Activated T-cell treated with anti-CD3 and anti-CD28 coated beads, Interleukin-2, amount 50 U/mL, for 4 hours (primary cell): ENCODE measurements around the gene CELA3B. TPM values are rescaled to one million over a fixed set of nuclear protein-coding genes. Genes with fewer than 3 reads are reported as not detected.
A peak's percentile ranks its signal among the peaks of the same experiment; 100 is the strongest.
"Not testable (repeated sequence)": the region's sequence is repeated elsewhere in the genome, so short reads cannot be mapped to it uniquely, and the experiment has no call there.

Source experiments
- ATAC-seq, 2 donors: fragments of 200-7000 bp; cut with Tn5 transposase; one replicate each; pipeline ENCODE4 v1.10.0; 2021
- DNase-seq: peaks from one replicate; pipeline ENCODE4 v3.0.0-alpha.2; 2020
- H3K27me3 Mint-ChIP-seq: one replicate; pipeline ENCODE4 v1.8.0; 2021; ENCODE audit warnings: low read depth, mixed read lengths
- H3K36me3 Mint-ChIP-seq: one replicate; pipeline ENCODE4 v1.8.0; 2022; ENCODE audit warnings: mixed read lengths; ENCODE audit not compliant: insufficient read depth
- H3K4me1 Mint-ChIP-seq: one replicate; pipeline ENCODE4 v1.8.0; 2021; ENCODE audit warnings: low read depth, mixed read lengths
- H3K4me3 Mint-ChIP-seq: one replicate; pipeline ENCODE4 v1.8.0; 2021; ENCODE audit warnings: mild to moderate bottlenecking, moderate library complexity, mixed read lengths
- H3K9me3 Mint-ChIP-seq: one replicate; pipeline ENCODE4 v1.8.0; 2021; ENCODE audit warnings: mixed read lengths
- total RNA-seq, 3 donors: library from RNA; stranded (reverse); gene quantifications; one replicate each; pipeline ENCODE4 v1.2.1, GENCODE V29; 2021

The CELA3B gene
- total RNA-seq, 3 donors from 2014 or later = 2.2 to 5.3 (median 3.6) TPM

DNA sequence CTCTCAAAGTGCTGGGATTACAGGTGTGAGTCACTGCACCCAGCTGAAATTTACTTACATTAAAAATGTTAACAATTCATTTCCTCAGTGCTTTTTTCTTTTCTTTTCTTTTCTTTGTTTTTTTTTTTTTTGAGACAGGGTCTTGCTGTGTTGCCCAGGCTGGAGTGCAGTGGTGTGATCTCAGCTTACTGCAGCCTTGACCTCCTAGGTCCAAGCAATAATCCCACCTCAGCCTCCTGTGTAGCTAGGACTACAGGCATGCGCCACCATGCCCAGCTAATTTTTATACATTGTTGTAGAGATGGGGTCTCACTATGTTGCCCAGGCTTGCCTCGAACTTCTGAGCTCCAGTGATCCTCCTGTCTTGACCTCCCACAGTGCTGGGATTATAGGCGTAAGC, 27.1 kb downstream of the CELA3B start:
- H3K4me1 Mint-ChIP-seq, H3K9me3 Mint-ChIP-seq, H3K27me3 Mint-ChIP-seq, ATAC-seq, DNase-seq, H3K4me3 Mint-ChIP-seq, H3K36me3 Mint-ChIP-seq: not testable (repeated sequence)

DNA sequence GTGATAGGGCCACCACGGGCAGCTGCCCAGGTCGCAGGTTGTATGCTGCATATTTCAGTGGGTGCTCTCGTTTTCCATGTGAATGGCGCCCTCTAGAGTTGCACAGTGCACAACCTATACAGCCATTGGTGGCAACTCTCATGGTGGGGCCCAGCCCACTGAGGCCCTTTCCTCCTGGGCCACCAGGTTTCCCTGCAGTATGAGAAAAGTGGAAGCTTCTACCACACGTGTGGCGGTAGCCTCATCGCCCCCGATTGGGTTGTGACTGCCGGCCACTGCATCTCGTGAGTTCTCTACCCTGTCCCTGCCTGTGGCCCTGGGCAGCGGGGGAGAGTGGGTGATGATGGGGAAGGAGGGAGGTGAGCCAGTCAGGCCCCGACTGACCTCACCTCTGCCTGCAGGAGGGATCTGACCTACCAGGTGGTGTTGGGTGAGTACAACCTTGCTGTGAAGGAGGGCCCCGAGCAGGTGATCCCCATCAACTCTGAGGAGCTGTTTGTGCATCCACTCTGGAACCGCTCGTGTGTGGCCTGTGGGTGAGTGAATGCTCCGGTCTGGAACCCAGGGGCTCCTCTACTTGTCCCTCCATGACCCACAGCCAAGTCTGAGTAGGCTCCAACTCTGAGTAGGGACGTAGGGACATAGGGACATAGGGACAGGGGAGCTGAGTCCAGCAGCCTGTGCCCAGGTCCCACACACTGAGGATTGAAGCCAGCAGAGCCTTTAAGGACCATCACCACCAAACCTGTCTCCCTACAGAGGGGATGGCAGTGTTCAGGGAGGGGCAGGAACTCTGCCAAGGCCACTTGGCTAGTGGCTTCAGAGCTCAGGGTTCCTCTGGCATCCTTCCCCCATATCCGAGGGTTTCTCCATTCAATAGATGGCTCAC, 28.7 kb downstream of the CELA3B start:
- H3K9me3 Mint-ChIP-seq, DNase-seq: not testable (repeated sequence)

DNA sequence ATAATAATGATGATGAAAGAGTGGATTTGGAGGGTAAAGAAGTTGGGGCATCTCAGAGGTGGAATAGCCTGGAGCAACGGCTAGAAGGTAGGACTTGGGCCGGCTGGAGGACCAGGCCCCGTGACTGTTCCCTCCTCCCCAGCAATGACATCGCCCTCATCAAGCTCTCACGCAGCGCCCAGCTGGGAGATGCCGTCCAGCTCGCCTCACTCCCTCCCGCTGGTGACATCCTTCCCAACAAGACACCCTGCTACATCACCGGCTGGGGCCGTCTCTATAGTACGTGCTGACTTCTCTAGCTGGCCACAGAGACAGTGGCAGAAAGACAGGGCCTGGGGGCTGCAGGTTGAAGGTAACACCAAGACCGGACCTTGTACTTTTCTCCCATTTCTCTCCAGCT, 29.9 kb downstream of the CELA3B start:
- H3K9me3 Mint-ChIP-seq, DNase-seq, H3K4me1 Mint-ChIP-seq, H3K36me3 Mint-ChIP-seq, H3K4me3 Mint-ChIP-seq, H3K27me3 Mint-ChIP-seq, ATAC-seq: not testable (repeated sequence)

More for the DNA sequence above, 28.7 kb downstream of the CELA3B start:
- not testable (repeated sequence) for H3K27me3 Mint-ChIP-seq, H3K36me3 Mint-ChIP-seq, H3K4me3 Mint-ChIP-seq, H3K4me1 Mint-ChIP-seq
- ATAC-seq = peak in 1 of 2 donors; percentile 43

DNA sequence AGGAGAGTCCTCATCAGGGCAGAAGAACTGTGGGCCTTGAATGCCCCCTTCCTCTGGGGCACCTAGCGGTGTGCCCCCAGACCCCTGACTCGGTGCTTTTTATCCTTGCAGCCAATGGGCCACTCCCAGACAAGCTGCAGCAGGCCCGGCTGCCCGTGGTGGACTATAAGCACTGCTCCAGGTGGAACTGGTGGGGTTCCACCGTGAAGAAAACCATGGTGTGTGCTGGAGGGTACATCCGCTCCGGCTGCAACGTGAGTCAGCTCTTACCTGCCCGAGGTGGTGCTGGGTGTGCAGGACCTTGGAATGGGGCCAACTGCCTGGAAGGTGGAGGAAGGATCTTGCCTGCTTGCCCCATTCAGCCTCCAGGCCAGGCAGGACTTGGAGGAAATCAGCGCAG, 30.4 kb downstream of the CELA3B start:
- not testable (repeated sequence) for H3K9me3 Mint-ChIP-seq, H3K36me3 Mint-ChIP-seq, H3K4me3 Mint-ChIP-seq, H3K4me1 Mint-ChIP-seq, ATAC-seq, DNase-seq, H3K27me3 Mint-ChIP-seq

DNA sequence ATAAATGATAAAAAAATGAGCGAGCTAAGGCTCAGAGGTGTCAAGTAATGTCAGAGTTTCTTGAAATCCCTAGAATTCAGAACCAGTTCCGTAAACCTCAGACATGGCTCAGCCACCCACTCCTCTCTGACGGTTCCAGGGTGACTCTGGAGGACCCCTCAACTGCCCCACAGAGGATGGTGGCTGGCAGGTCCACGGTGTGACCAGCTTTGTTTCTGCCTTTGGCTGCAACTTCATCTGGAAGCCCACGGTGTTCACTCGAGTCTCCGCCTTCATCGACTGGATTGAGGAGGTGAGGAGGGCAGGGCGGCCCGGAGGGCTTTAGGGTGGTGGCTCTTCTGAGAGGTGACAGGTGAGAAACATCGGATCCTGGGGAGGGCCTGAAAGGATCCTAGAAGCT, 32.7 kb downstream of the CELA3B start:
- H3K27me3 Mint-ChIP-seq, H3K4me1 Mint-ChIP-seq, ATAC-seq, H3K9me3 Mint-ChIP-seq, H3K4me3 Mint-ChIP-seq, H3K36me3 Mint-ChIP-seq, DNase-seq: not testable (repeated sequence)

DNA sequence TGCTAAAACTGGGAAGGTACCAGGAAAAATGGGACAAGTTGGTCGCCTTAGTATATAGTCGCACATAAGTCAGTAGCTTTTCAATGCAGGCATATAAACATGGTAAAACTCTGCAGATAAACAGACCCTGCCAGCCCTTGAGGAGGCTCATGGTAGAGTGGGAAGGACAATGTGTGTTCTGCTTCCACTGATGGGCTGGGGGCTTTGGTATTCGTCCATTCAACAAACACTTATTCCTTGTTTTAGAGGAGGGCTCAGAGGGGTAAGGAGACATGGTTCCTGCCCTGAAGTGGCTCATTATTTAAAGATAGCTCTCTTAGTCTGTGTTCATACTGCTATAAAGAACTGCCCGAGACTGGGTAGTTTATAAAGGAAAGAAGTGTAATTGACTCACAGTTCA, 35.9 kb downstream of the CELA3B start:
- not testable (repeated sequence) for H3K9me3 Mint-ChIP-seq, H3K4me3 Mint-ChIP-seq, H3K27me3 Mint-ChIP-seq, H3K4me1 Mint-ChIP-seq, DNase-seq, ATAC-seq, H3K36me3 Mint-ChIP-seq

DNA sequence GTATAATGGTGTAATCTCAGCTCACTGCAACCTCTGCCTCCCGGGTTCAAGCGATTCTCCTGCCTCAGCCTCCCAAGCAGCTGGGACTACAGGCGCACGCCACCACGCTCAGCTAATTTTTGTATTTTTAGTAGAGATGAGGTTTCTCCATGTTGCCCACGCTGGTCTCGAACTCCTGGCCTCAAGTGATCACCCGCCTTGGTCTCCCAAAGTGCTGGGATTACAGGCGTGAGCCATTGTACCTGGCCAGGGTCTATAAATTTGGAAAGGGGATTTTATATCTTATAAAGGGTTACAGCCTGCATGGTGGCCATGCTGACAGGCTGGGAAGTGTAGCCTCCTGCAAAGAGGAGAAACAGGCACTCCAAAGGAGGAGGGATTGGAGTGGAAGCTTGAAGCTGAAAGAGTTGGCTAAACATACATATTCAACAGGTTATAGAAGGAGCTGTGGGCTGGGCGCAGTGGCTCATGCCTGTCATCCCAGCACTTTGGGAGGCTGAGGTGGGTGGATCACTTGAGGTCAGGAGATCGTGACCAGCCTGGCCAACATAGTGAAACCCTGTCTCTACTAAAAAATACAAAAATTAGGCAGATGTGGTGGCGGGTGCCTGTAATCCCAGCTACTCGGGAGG, 37.9 kb downstream of the CELA3B start:
- H3K9me3 Mint-ChIP-seq = not testable (repeated sequence)

DNA sequence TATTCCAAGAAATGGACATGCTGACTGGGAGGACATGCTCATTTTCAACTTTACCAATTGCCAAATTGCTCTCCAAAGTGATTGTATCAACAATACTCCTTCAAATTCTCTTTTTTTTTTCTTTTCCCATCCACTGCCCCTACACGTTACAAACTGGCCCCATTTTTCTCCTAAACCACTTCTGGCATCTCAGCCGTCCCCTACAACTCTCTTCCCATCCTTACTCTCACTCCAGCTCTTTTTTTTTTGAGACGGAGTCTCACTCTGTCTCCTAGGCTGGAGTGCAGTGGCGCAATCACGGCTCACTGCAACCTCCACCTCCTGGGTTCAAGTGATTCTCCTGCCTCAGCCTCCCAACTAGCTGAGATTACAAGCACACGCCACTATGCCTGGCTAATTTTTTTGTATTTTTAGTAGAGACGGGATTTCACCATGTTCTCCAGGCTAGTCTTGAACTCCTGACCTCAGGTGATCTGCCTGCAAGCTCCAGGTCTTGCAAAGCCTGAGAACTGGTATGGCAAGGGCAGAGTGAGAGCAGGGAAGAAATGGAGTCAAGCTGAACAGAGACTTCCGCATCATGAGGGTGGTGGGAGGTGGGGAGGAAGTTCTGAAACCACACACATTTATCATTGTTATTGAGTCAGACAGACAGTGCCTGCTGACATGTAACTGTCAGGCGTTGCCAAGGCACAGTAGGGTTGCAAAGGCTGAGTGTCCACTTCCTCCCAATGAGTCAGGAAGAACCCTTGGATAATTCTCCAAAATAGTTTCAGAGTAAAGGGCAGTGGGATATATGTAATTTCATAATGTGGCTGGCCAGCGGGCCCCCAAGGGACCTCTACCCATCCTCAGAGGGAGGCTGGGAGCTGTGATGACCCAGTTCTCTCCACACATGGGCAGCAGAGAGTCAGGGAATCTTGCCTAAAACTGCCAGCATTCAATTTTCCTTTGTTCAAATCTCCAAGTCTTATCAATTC, 42.0 kb downstream of the CELA3B start:
- no peaks in the 10 kb centered on the region for H3K9me3 Mint-ChIP-seq
- peak overlapping the region; percentile 35 for H3K4me3 Mint-ChIP-seq
- no peaks in the 10 kb centered on the region for H3K27me3 Mint-ChIP-seq
- ATAC-seq = peak; percentile 100
- H3K4me1 Mint-ChIP-seq = peaks cover 29% of the 10 kb centered on the region
- DNase-seq = peak; percentile 51
- H3K36me3 Mint-ChIP-seq = no peaks in the 10 kb centered on the region

More for the DNA sequence above, 37.9 kb downstream of the CELA3B start:
- H3K36me3 Mint-ChIP-seq, DNase-seq, H3K4me3 Mint-ChIP-seq, H3K27me3 Mint-ChIP-seq, ATAC-seq: not testable (repeated sequence)
- peaks cover 15% of the 10 kb centered on the region for H3K4me1 Mint-ChIP-seq

DNA sequence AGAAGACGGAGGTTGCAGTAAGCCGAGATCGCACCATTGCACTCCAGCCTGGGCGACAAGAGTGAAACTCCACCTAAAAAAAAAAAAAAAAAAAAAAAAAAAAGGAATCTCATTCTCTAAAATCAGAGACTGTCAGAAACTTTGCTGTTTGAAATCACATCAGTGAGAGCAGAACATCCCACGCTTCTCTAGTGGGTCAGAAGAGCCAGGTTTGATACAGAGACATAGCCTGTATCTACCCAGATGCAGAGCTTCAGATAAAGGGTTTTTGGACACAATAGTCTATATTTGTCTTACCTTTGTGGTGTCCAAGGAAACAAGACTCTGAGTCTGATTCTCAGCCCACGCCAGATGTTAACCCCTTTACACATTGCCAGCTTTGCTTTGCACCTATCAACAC, 44.2 kb downstream of the CELA3B start:
- Mint-ChIP-seq H3K36me3 (peaks cover 2% of the 10 kb centered on the region), H3K4me1 (peaks cover 39% of the 10 kb centered on the region), H3K4me3 (no peak overlapping the region), H3K27me3 (no peaks in the 10 kb centered on the region), H3K9me3 (no peaks in the 10 kb centered on the region)
- ATAC-seq (no peak), DNase-seq (no peak)

DNA sequence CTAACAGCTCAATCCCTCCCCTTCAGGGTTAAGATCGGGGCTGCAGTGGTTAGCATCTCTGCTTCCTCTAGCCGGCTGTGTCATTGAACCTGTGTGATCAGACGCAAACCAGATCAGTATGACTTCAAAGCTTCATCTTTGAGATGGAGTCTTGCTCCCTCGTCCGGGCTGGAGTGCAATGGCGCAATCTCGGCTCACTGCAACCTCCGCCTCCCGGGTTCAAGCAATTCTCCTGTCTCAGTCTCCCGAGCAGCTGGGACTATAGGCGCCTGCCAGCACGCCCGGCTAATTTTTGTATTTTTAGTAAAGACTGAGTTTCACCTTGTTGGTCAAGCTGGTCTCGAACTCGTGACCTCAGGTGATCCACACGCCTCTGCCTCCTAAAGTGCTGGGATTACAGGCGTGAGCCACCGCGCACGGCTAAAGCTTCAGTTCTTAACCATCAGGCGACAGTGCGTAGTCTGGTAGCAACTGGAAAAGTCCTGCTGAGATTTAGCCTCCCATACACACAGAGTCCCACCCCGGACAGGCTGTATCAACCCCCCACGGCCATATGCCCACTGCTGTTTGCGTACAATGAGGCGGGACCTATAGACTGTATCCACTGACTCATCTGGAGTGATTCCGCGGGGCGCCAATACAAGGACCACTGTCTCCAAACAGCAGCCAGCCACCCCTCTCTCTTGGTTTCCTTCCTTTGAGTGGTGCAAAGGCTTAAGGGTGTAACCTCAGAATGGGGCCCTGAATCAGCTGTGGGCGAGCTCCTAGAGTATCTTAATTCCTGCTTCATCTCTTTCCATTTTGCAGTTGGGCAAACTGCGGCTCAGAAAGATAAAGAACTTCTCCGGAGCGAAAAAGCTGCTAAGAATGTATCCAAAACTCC, 47.9 kb downstream of the CELA3B start:
- peaks cover 5% of the 10 kb centered on the region for H3K36me3 Mint-ChIP-seq
- peaks cover 45% of the 10 kb centered on the region for H3K4me1 Mint-ChIP-seq
- H3K27me3 Mint-ChIP-seq = no peaks in the 10 kb centered on the region
- ATAC-seq = peak; percentile 75 to 79
- no peaks in the 10 kb centered on the region for H3K9me3 Mint-ChIP-seq
- peak; percentile 53 for DNase-seq
- peak overlapping the region; percentile 97 for H3K4me3 Mint-ChIP-seq

DNA sequence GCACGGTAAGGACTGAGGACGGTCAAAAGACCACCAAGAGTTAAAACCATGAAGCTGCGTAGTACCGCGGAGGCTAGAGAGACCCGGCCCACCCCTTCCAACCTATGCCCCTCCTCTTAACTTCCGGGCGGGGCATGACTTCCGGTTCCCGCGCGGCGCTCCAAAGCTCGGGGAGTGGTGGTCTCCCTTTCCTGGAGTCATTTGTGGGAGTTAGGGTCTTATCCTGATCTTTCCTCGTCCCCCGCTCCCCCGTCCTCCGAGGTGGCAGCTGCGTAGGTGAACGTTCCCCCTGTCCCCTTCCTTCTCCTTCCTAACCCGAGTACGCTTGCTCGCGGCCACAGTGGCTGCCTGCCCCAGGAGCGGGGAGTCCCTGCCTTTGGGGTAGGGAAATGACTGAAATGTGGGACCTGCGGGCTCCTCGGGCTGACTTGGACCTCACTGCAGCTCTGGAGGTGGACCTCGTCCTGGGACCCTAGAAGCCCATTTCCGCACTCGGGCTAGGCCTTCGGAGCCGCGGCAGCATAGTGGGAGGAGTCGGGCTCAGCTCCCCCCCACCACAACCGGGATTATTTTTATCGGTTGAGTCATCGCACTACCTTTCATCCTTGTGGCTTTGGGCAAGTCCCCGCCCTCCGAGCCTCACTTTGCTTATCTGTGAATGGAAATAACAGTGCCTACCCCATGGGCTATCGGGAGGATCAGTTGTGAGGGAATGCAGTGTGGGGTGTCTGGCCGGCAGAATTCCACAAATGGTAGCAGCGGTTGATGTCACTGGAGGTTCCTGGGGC, 48.7 kb downstream of the CELA3B start:
- H3K4me1 Mint-ChIP-seq = peaks cover 53% of the 10 kb centered on the region
- ATAC-seq (peak; percentile 83 to 84), DNase-seq (peak; percentile 86)
- peak overlapping the region; percentile 97 for H3K4me3 Mint-ChIP-seq
- H3K36me3 Mint-ChIP-seq = peaks cover 5% of the 10 kb centered on the region
- H3K27me3 Mint-ChIP-seq = no peaks in the 10 kb centered on the region
- no peaks in the 10 kb centered on the region for H3K9me3 Mint-ChIP-seq

DNA sequence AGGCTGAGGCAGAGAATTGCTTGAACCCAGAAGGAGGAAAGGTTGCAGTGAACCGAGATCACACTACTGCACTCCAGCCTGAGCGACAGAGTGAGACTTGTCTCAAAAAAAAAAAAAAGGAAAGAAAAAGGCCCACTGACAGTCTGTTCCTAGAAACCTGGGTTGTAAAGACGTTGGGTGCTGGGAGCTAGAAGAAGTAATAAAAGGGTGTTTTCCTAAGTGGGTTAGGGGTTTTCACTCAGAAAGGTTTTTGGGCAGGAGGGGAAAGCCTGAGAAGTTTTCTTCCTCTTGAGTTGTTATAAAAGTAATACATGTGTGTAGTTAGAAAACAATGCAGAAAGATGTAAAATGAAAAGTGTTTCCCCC, 50.1 kb downstream of the CELA3B start:
- Mint-ChIP-seq H3K4me3 (peak overlapping the region; percentile 97), H3K4me1 (peaks cover 63% of the 10 kb centered on the region), H3K36me3 (peaks cover 5% of the 10 kb centered on the region), H3K9me3 (no peaks in the 10 kb centered on the region), H3K27me3 (no peaks in the 10 kb centered on the region)
- ATAC-seq (no peak), DNase-seq (no peak)

DNA sequence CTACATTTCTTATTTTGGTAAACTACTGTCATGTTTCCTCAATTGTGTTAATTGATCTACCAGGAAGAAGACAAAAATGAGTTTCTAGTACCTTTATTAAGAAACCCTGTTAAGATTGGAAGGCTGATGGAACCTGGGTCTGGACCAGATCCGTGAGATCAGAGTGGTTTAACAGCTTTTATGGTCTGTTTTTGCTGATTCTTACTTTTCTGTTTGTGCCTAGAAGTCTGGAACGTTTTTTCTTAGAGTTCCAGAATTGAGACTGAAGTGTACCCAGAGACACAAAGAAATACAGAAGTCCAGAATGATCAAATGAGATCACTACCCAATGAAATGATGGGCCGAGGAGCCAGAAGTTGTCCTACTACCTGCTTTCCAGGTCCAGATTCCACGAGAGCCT, 53.2 kb downstream of the CELA3B start:
- ATAC-seq (no peak), DNase-seq (no peak)
- no peak overlapping the region for H3K4me3 Mint-ChIP-seq
- H3K36me3 Mint-ChIP-seq = peaks cover 5% of the 10 kb centered on the region
- H3K27me3 Mint-ChIP-seq = no peaks in the 10 kb centered on the region
- no peaks in the 10 kb centered on the region for H3K9me3 Mint-ChIP-seq
- peaks cover 48% of the 10 kb centered on the region for H3K4me1 Mint-ChIP-seq
